Omental fat pad (tissue), 4 donors: ENCODE results near the gene CYSTM1. TPM values are rescaled to one million over a fixed set of nuclear protein-coding genes. Genes with fewer than 3 reads are reported as not detected.

Experiments used
- ATAC-seq: fragments of 150-250 bp; one replicate; pipeline ENCODE4 v1.9.1; 2016; ENCODE audit warnings: mild to moderate bottlenecking, moderate library complexity; ENCODE audit not compliant: low FRiP score
- DNase-seq: peaks from one replicate; pipeline ENCODE4 v3.0.0-alpha.2; 2019; ENCODE audit warnings: low spot score
- CTCF ChIP-seq, 3 donors: fragments of 450-650 bp; IDR thresholded peaks; one replicate each; pipeline ENCODE4 v1.5.1; 2016 to 2017; ENCODE audit warnings: antibody characterized with exemption in 3 of 3, mild to moderate bottlenecking in 3 of 3, moderate library complexity in 2 of 3
- total RNA-seq, 4 donors: library from RNA; depleted of rRNA; stranded (reverse); fragments of >200 nt; gene quantifications; one replicate each; pipeline ENCODE4 v1.1.0, GENCODE V29; 2016

The CYSTM1 gene
- total RNA-seq, 4 donors from 2014 or later, result 105 to 164 (median 140) TPM

- no peak for ATAC-seq
These were observed 31.0 kb downstream of the CYSTM1 start for GRCh38 chr5:140205952-140206351.

GRCh38 chr5:140207250-140207964 lies 32.4 kb downstream of the CYSTM1 start:
- no peak for DNase-seq
- TF ChIP-seq CTCF (IDR thresholded peaks at IDR 0.05), result no peak
- no peak for ATAC-seq

More at GRCh38 chr5:140205952-140206351, 31.0 kb downstream of the CYSTM1 start:
- no peak for TF ChIP-seq CTCF (IDR thresholded peaks at IDR 0.05)
- no peak for DNase-seq

- no peak for ATAC-seq
- DNase-seq, result no peak
- no peak for TF ChIP-seq CTCF (IDR thresholded peaks at IDR 0.05)
These were observed 33.1 kb downstream of the CYSTM1 start for GRCh38 chr5:140208065-140208464.

- DNase-seq, result no peak
- no peak for TF ChIP-seq CTCF (IDR thresholded peaks at IDR 0.05)
- ATAC-seq, result no peak
These were observed 38.5 kb downstream of the CYSTM1 start for GRCh38 chr5:140213370-140213983.

- TF ChIP-seq CTCF (IDR thresholded peaks at IDR 0.05), result no peak
- DNase-seq (no peak), ATAC-seq (no peak)
These were observed 39.8 kb downstream of the CYSTM1 start for GRCh38 chr5:140214831-140215230.

GRCh38 chr5:140215276-140215675 lies 40.3 kb downstream of the CYSTM1 start:
- TF ChIP-seq CTCF (IDR thresholded peaks at IDR 0.05), result no peak
- no peak for DNase-seq
- ATAC-seq, result no peak
